Endothelial cell of umbilical vein (primary cell): ENCODE results near the gene NPS. TPM values are rescaled to one million over a fixed set of nuclear protein-coding genes. Genes with fewer than 3 reads are reported as not detected.

Experiments used
- BruUV-seq: library from RNA; stranded (reverse); fragments of 400-500 nt; replicated peaks from 2 replicates; lab custom pipeline; 2021; lab: Mats Ljungman, UMichigan
- CTCF ChIA-PET: fragments of 300-600, 350-600 bp; sonication (Branson Sonifier 250); formaldehyde crosslinking; loops from one replicate; lab custom pipeline; 2021; ENCODE audit warnings: antibody characterized with exemption, inconsistent platforms; lab: Charles Lee
- POLR2A ChIA-PET: fragments of 300-600, 350-600 bp; sonication (Branson Sonifier 250); formaldehyde crosslinking; loops from one replicate; lab custom pipeline; 2021; ENCODE audit warnings: antibody characterized with exemption, inconsistent platforms; lab: Charles Lee
- DNase-seq: peaks from one replicate; pipeline ENCODE4 v3.0.0-alpha.2; 2011; ENCODE audit warnings: low read depth, low spot score
- FAIRE-seq: peaks from 2 replicates; lab custom pipeline; 2011; peaks lifted over from hg19 to GRCh38; lab: Jason Lieb, UNC
- H2AFZ ChIP-seq: 2 replicates; pipeline ENCODE4 v1.6.0; 2012; ENCODE audit warnings: low read depth, low read length, control low read depth, inconsistent platforms
- H3K27ac ChIP-seq: 2 replicates; pipeline ENCODE4 v1.5.1; 2011; ENCODE audit warnings: low read depth, mild to moderate bottlenecking, control low read depth, low read length, moderate library complexity; ENCODE audit not compliant: insufficient read depth
- H3K27me3 ChIP-seq, 2 experiments: 2 replicates each; pipeline versions ENCODE4 v1.6.0 to v1.6.1; 2011; ENCODE audit warnings: low read length in 2 of 2, mixed read lengths in 1 of 2; ENCODE audit not compliant: control insufficient read depth in 2 of 2, insufficient read depth in 2 of 2
- H3K36me3 ChIP-seq, 2 experiments: 2 replicates in 1 of 2; 3 replicates in 1 of 2; pipeline ENCODE4 v1.5.1; 2011; ENCODE audit warnings: low read length in 2 of 2, mild to moderate bottlenecking in 1 of 2, moderate library complexity in 1 of 2; ENCODE audit not compliant: control insufficient read depth in 2 of 2, insufficient read depth in 2 of 2; ENCODE audit errors: extremely low read depth in 1 of 2
- H3K4me1 ChIP-seq: 3 replicates; pipeline ENCODE4 v1.5.1; 2011; ENCODE audit warnings: mild to moderate bottlenecking, low read length; ENCODE audit not compliant: control insufficient read depth, insufficient read depth; ENCODE audit errors: extremely low read depth
- H3K4me2 ChIP-seq: 2 replicates; pipeline ENCODE4 v1.6.1; 2011; ENCODE audit warnings: low read length, control low read depth, mixed read lengths; ENCODE audit not compliant: insufficient read depth
- H3K4me3 ChIP-seq, 3 experiments: fragments of 200-600 bp in 1 of 3; sonication (generic), shearing (Covaris generic) in 1 of 3; replicated peaks in 1 of 3; 2 replicates each; pipeline ENCODE4 v1.5.1; 2011 to 2016; ENCODE audit warnings: control low read depth in 3 of 3, low read length in 3 of 3, mild to moderate bottlenecking in 2 of 3, inconsistent platforms in 1 of 3, low read depth in 1 of 3, moderate library complexity in 1 of 3; ENCODE audit not compliant: insufficient read depth in 1 of 3
- H3K79me2 ChIP-seq: 2 replicates; pipeline ENCODE4 v1.6.0; 2012; ENCODE audit warnings: low read length, inconsistent platforms; ENCODE audit not compliant: control insufficient read depth, insufficient read depth
- H3K9ac ChIP-seq: replicated peaks from 2 replicates; pipeline ENCODE3; 2011; ENCODE audit warnings: low read length, control low read depth; ENCODE audit not compliant: insufficient read depth; ENCODE audit errors: extremely low read depth
- H3K9me1 ChIP-seq: replicated peaks from 3 replicates; pipeline ENCODE4 v1.6.0; 2011; ENCODE audit warnings: mild to moderate bottlenecking, low read length; ENCODE audit not compliant: control insufficient read depth, insufficient read depth; ENCODE audit errors: extremely low read depth
- H3K9me3 ChIP-seq: replicated peaks from 2 replicates; pipeline ENCODE4 v1.5.1; 2012; ENCODE audit warnings: low read length, inconsistent platforms; ENCODE audit not compliant: control insufficient read depth, insufficient read depth
- H4K20me1 ChIP-seq: replicated peaks from 2 replicates; pipeline ENCODE3; 2011; ENCODE audit warnings: mild to moderate bottlenecking, low read length; ENCODE audit not compliant: control insufficient read depth, insufficient read depth; ENCODE audit errors: extremely low read depth
- CTCF ChIP-seq, 2 donors: IDR thresholded peaks; 1 replicate in 1 of 2; 2 replicates in 1 of 2; pipeline ENCODE4 v1.5.1; 2011; ENCODE audit warnings: low read length in 2 of 2, mild to moderate bottlenecking in 2 of 2, moderate library complexity in 2 of 2, control low read depth in 1 of 2, inconsistent platforms in 1 of 2, low read depth in 1 of 2; ENCODE audit not compliant: insufficient read depth in 1 of 2; ENCODE audit errors: extremely low read depth in 1 of 2
- EZH2 ChIP-seq: IDR thresholded peaks from 2 replicates; pipeline ENCODE4 v1.6.1; 2012; ENCODE audit warnings: borderline replicate concordance, low read depth, mild to moderate bottlenecking, moderate library complexity, low read length, inconsistent platforms; ENCODE audit not compliant: severe bottlenecking
- FOS ChIP-seq: IDR thresholded peaks from 2 replicates; pipeline ENCODE4 v1.6.1; 2011; ENCODE audit warnings: mild to moderate bottlenecking, low read length, moderate library complexity, borderline replicate concordance; ENCODE audit not compliant: insufficient read depth
- GATA2 ChIP-seq: IDR thresholded peaks from 2 replicates; pipeline ENCODE4 v1.7.0; 2011; ENCODE audit warnings: low read depth, mild to moderate bottlenecking, moderate library complexity, mixed read lengths, low read length; ENCODE audit not compliant: insufficient read length, insufficient read depth
- JUN ChIP-seq: IDR thresholded peaks from 2 replicates; pipeline ENCODE4 v1.6.1; 2011; ENCODE audit warnings: borderline replicate concordance, low read depth; ENCODE audit not compliant: insufficient read length, insufficient read depth
- MYC ChIP-seq: IDR thresholded peaks from one replicate; pipeline ENCODE4 v1.6.1; 2011; ENCODE audit warnings: mild to moderate bottlenecking, low read depth, low read length
- POLR2A ChIP-seq: IDR thresholded peaks from 2 replicates; pipeline ENCODE4 v1.6.1; 2012; ENCODE audit warnings: low read depth, mild to moderate bottlenecking, control low read depth, low read length
- POLR2AphosphoS5 ChIP-seq: IDR thresholded peaks from 2 replicates; pipeline ENCODE4 v1.6.1; 2012; ENCODE audit warnings: low read depth, mild to moderate bottlenecking, control low read depth, low read length, moderate library complexity; ENCODE audit not compliant: insufficient read depth
- dilution Hi-C: fragments of 300-500 bp; cut with MboI; formaldehyde crosslinking; loops from one replicate; pipeline ENCODE4 v1.15.0; 2019; ENCODE audit warnings: low sequenced_read_pairs; ENCODE audit not compliant: extremely low pct_ligation_motif_present
- intact Hi-C: fragments of 100-400 bp; cut with micrococcal nuclease; formaldehyde crosslinking; loops from one replicate; pipeline ENCODE4 v1.10.0; 2022
- polyA plus RNA-seq, 4 experiments: library from polyadenylated mRNA; depleted of rRNA in 3 of 4; stranded (reverse) in 3 of 4; unstranded in 1 of 4; fragments of >200 nt; gene quantifications; 2 replicates each; pipeline versions ENCODE4 v1.2.1 to v1.2.3, GENCODE V29; 2011 to 2012; ENCODE audit warnings: missing spikeins in 1 of 4
- total RNA-seq: library from RNA; stranded (reverse); gene quantifications from 2 replicates; pipeline ENCODE4 v1.2.3, GENCODE V29; 2021
- TF ChIP-seq, protein P1 (sequence below): IDR thresholded peaks from 2 replicates; pipeline ENCODE4 v1.6.1; 2011; ENCODE audit not compliant: insufficient read depth, insufficient read length

Gene NPS
- total and polyA plus RNA-seq, 2 donors (not counting 3 experiments of a cell fraction or from before 2014, with no cell fraction given) = not detected

- H2AFZ ChIP-seq = no peak overlapping the region
- no peaks in the 10 kb centered on the region for H3K9me3 ChIP-seq
- no peak overlapping the region for H3K4me2 ChIP-seq
- H3K27ac ChIP-seq = no peak overlapping the region
- intact Hi-C loops (no loop called here), dilution Hi-C loops (no loop called here)
- H3K27me3 ChIP-seq = no peaks in the 10 kb centered on the region
- no peaks in the 10 kb centered on the region for H3K79me2 ChIP-seq
- H3K9me1 ChIP-seq = no peaks in the 10 kb centered on the region
- DNase-seq = no peak
- H3K36me3 ChIP-seq = no peaks in the 10 kb centered on the region
- no peak for TF ChIP-seq MYC
- no peak for TF ChIP-seq GATA2
- TF ChIP-seq FOS = no peak
- TF ChIP-seq EZH2 = no peak
- no peak for TF ChIP-seq JUN
- TF ChIP-seq CTCF (IDR thresholded peaks at IDR 0.05; ENCODE audit: extremely low read depth in 1 of 2, insufficient read depth in 1 of 2, low read depth in 1 of 2, low read length in 2 of 2) = no peak
- TF ChIP-seq, protein P1, sequence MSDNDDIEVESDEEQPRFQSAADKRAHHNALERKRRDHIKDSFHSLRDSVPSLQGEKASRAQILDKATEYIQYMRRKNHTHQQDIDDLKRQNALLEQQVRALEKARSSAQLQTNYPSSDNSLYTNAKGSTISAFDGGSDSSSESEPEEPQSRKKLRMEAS = no peak
- no peak for TF ChIP-seq POLR2A
- no peak for TF ChIP-seq POLR2AphosphoS5
- no peak for FAIRE-seq
- no peaks in the 10 kb centered on the region for H3K4me1 ChIP-seq
- H3K4me3 ChIP-seq = no peak overlapping the region
- H4K20me1 ChIP-seq = no peaks in the 10 kb centered on the region
- no peak overlapping the region for H3K9ac ChIP-seq
- POLR2A ChIA-PET = no interaction called here
- BruUV-seq = no TSS peak
- CTCF ChIA-PET = no interaction called here
Measured at GRCh38 chr10:127556916-127557315, 7.8 kb downstream of the NPS start.
